ENCODE data around the gene KCNAB2.

KCNAB2 gene

DNA sequence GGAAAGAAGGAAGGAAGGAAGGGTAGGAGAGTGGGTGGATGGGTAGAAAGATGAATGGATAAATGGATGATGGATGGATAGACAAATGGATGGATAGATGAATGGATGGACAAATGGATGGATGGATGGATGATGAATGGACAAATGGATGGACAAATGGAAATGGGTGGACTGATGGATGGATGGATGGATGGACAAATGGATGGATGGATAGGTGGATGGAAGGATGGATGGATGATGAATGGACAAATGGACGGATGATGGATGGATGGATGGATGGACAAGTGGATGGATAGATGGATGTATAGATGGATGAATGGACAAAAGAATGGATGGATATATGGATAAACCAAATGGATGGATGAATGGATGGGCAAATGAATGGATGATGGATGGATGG, 103.9 kb downstream of the KCNAB2 start:
- no peak for TF ChIP-seq CTCF (IDR thresholded peaks at IDR 0.05; ENCODE audit: low read depth, low read length)
- H3K27me3 ChIP-seq (ENCODE audit: insufficient read depth, low read depth, severe bottlenecking) = no peaks in the 10 kb centered on the region
- DNase-seq = no peak
- peaks cover 17% of the 10 kb centered on the region for H3K36me3 ChIP-seq
- H3K9me3 ChIP-seq (ENCODE audit: severe bottlenecking) = no peaks in the 10 kb centered on the region
- H3K4me3 ChIP-seq (ENCODE audit: low read depth, low read length) = no peak overlapping the region
- H3K27ac ChIP-seq = no peak overlapping the region

DNA sequence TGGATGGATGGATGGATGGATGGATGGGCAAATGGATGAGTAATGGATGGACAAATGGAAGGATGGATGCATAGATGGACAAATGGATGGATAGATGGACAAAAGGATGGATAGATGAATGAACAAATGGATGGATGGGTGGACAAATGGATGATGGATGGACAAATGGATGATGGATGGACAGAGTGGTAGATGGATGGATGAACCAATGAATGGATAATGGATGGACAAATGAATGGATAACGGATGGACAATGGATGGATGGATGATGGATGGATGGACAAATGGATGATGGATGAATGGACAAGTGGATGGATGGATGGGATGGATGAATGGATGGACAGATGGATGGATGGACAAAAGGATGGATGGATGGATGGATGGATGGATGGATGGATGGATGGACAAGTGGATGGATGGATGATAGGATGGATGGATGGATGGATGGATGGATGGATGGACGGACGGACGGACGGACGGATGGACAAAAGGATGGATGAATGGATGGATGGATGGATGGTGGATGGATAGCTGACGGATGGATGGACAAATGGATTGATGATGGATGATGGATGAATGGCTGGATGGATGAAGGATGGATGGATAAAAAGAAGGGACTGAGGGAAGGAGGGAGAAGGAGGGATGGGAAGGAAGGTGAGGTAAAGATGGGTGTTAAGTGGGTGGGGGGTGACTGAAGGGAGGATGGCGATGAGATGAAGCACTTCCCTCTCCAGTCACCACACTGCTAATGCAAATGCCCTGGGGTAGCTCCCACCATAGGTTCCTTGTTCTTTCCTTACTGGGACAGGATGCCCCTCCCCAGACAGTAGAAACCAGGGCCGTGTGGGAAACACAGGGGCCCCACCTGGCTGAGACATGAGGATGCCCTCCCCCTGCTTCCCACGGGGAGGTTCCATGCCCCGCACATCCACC, 104.6 kb downstream of the KCNAB2 start:
- no peaks in the 10 kb centered on the region for H3K27me3 ChIP-seq (ENCODE audit: insufficient read depth, low read depth, severe bottlenecking)
- H3K9me3 ChIP-seq (ENCODE audit: severe bottlenecking) = no peaks in the 10 kb centered on the region
- no peak overlapping the region for H3K4me3 ChIP-seq (ENCODE audit: low read depth, low read length)
- no peak for DNase-seq
- peaks cover 17% of the 10 kb centered on the region for H3K36me3 ChIP-seq
- TF ChIP-seq CTCF (IDR thresholded peaks at IDR 0.05; ENCODE audit: low read depth, low read length) = no peak
- H3K27ac ChIP-seq = no peak overlapping the region

Measured in WERI-Rb-1 (cell line).